HEK293T (cell line): ENCODE results near the gene LAMB1.

ENCODE experiments used
- CTCF ChIA-PET: fragments of 350-600 bp; formaldehyde crosslinking; extraction: SDS; loops from one replicate; lab custom pipeline; 2021; ENCODE audit warnings: antibody characterized with exemption, inconsistent platforms; lab: Yijun Ruan, JAX
- POLR2A ChIA-PET: fragments of 350-600 bp; formaldehyde crosslinking; extraction: SDS; loops from one replicate; lab custom pipeline; 2020; ENCODE audit warnings: antibody characterized with exemption, inconsistent platforms; lab: Yijun Ruan, JAX
- DNase-seq: peaks from one replicate; pipeline ENCODE4 v3.0.0; 2012; ENCODE audit warnings: mixed read lengths; ENCODE audit errors: extremely low spot score
- ARNT ChIP-seq: fragments of 450-650 bp; IDR thresholded peaks from 2 replicates; pipeline ENCODE4 v1.6.1; 2017; ENCODE audit warnings: mild to moderate bottlenecking
- BHLHE40 ChIP-seq: fragments of 450-650 bp; IDR thresholded peaks from 2 replicates; pipeline ENCODE4 v1.6.1; 2016; ENCODE audit warnings: mild to moderate bottlenecking, moderate library complexity, borderline replicate concordance
- CTBP1 ChIP-seq: fragments of 450-650 bp; IDR thresholded peaks from 2 replicates; pipeline ENCODE4 v1.6.1; 2016; ENCODE audit warnings: borderline replicate concordance
- ELF4 ChIP-seq: fragments of 450-650 bp; IDR thresholded peaks from 2 replicates; pipeline ENCODE4 v1.6.1; 2017; ENCODE audit warnings: antibody characterized with exemption
- FOXA1 ChIP-seq: fragments of 450-650 bp; IDR thresholded peaks from 2 replicates; pipeline ENCODE4 v1.6.1; 2016; ENCODE audit warnings: mild to moderate bottlenecking
- FOXK2 ChIP-seq: fragments of 450-650 bp; IDR thresholded peaks from 2 replicates; pipeline ENCODE4 v1.6.1; 2016; ENCODE audit warnings: mild to moderate bottlenecking
- FOXM1 ChIP-seq: fragments of 450-650 bp; IDR thresholded peaks from 2 replicates; pipeline ENCODE4 v1.6.1; 2017; ENCODE audit warnings: mild to moderate bottlenecking, borderline replicate concordance
- HDGF ChIP-seq: fragments of 450-650 bp; IDR thresholded peaks from 2 replicates; pipeline ENCODE4 v1.6.1; 2017; ENCODE audit warnings: antibody characterized with exemption, borderline replicate concordance
- L3MBTL2 ChIP-seq: fragments of 450-650 bp; conservative IDR thresholded peaks from 2 replicates; pipeline ENCODE4 v1.6.1; 2016; ENCODE audit warnings: mild to moderate bottlenecking
- LEF1 ChIP-seq: fragments of 450-650 bp; IDR thresholded peaks from 2 replicates; pipeline ENCODE4 v1.6.1; 2017; ENCODE audit warnings: mild to moderate bottlenecking, borderline replicate concordance
- NFRKB ChIP-seq: fragments of 450-650 bp; IDR thresholded peaks from 2 replicates; pipeline ENCODE4 v1.6.1; 2016; ENCODE audit warnings: mild to moderate bottlenecking, moderate library complexity
- SP1 ChIP-seq: fragments of 450-650 bp; IDR thresholded peaks from 2 replicates; pipeline ENCODE4 v1.6.1; 2017
- SUZ12 ChIP-seq: fragments of 450-650 bp; IDR thresholded peaks from 2 replicates; pipeline ENCODE4 v1.6.1; 2016; ENCODE audit warnings: mild to moderate bottlenecking
- TARDBP ChIP-seq: fragments of 450-650 bp; IDR thresholded peaks from 2 replicates; pipeline ENCODE4 v1.6.1; 2016
- ZNF384 ChIP-seq: fragments of 450-650 bp; IDR thresholded peaks from 2 replicates; pipeline ENCODE4 v1.6.1; 2016
- TF ChIP-seq, protein P1 (sequence below): fragments of 450-650 bp; IDR thresholded peaks from 2 replicates; pipeline ENCODE4 v1.6.1; 2016

The LAMB1 gene

DNA sequence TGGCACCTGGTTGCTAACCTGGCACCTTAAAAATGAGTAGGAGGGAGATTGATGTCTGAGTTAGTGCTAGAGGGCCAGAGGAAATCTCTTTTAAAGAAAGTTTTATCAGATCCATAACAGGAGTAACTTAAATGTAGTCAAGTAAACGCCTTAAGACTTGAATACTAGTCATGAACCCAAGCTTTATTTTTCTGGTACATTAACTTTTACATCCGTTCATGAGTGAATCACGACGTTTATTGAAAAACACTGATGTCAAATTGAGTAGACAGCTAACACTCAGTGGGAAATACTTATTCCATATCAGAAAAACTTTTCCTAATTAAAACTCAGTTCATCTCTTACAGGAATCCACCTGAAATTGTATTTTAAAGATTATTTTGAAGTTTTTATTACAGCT lies 6.9 kb upstream of the LAMB1 start:
- no peak for TF ChIP-seq ELF4
- TF ChIP-seq, protein P1, sequence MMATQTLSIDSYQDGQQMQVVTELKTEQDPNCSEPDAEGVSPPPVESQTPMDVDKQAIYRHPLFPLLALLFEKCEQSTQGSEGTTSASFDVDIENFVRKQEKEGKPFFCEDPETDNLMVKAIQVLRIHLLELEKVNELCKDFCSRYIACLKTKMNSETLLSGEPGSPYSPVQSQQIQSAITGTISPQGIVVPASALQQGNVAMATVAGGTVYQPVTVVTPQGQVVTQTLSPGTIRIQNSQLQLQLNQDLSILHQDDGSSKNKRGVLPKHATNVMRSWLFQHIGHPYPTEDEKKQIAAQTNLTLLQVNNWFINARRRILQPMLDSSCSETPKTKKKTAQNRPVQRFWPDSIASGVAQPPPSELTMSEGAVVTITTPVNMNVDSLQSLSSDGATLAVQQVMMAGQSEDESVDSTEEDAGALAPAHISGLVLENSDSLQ = no peak
- TF ChIP-seq LEF1 = no peak
- TF ChIP-seq HDGF = no peak
- TF ChIP-seq FOXM1 = no peak
- TF ChIP-seq ZNF384 = no peak
- no peak for TF ChIP-seq NFRKB
- TF ChIP-seq ARNT = no peak
- no peak for TF ChIP-seq BHLHE40
- TF ChIP-seq L3MBTL2 = no peak
- TF ChIP-seq SUZ12 = no peak
- TF ChIP-seq CTBP1 = no peak
- DNase-seq = no peak
- POLR2A ChIA-PET = no interaction called here
- CTCF ChIA-PET = no interaction called here

DNA sequence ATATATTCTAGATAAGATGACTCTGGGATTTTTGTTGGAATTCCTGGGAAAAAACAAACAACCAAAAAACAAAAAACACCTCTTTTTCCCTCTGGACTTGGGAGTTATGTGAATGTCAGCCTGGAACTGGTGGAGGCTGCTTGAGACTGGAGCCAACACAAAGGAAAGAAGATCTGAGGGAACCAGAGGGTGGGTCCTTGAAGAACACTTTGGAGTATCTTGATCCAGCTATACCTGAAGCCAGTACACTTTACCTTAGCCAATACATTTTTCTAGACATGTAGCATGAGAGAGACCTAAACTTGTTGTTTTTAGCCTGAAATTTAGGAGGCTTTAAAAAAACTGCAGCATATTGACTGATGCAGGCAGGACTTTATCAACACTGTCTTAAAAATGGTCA lies 5.9 kb upstream of the LAMB1 start:
- POLR2A ChIA-PET = no interaction called here
- DNase-seq = no peak
- TF ChIP-seq BHLHE40 (no peak), ELF4 (no peak), FOXK2 (no peak), SP1 (no peak), ZNF384 (no peak), FOXM1 (no peak)
- CTCF ChIA-PET = no interaction called here

DNA sequence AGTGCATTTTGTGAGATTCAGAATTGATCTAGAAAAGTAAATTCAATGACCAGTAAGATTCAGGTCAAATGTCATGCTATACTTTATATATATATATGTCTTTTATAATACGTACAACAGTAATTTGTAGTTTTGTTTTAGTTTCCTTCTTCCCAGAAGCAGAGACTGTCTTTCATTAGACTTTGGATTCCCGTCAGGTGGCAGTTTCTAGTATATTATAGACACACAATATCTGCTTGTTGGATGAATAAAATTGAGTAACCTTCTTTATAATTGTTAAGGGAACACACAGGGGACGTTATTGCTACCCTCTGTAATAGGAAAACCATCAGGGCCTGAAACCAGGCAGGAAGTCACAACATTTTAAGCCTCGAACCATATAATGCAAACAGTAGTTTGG lies 5.3 kb upstream of the LAMB1 start:
- POLR2A ChIA-PET = no interaction called here
- no peak for TF ChIP-seq ELF4
- TF ChIP-seq, protein P1 = no peak
- no peak for TF ChIP-seq NFRKB
- no peak for TF ChIP-seq SUZ12
- no peak for TF ChIP-seq FOXA1
- no peak for TF ChIP-seq FOXK2
- TF ChIP-seq ZNF384 = no peak
- no peak for TF ChIP-seq SP1
- TF ChIP-seq TARDBP = no peak
- no peak for TF ChIP-seq CTBP1
- no peak for TF ChIP-seq L3MBTL2
- no peak for TF ChIP-seq BHLHE40
- TF ChIP-seq FOXM1 = no peak
- TF ChIP-seq LEF1 = no peak
- CTCF ChIA-PET = no interaction called here

DNA sequence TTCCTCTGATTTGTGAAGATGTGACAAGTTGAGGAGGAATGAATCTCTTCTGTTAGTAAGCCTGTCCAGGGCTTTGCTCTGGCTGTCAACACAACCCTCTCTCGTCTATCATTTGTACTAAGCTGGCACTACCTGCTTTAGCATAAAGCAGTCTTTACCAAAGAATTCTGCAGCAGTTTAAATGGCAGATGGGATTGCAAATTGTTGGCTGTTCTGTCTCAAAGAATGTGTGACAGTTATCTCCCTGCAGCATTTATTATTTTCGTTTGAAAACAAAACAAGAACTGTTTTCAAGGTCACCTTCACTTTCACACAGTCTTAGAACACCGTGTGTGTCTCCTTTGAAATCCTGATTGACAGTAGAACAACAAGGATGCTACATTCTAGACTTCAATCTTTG lies 4.8 kb upstream of the LAMB1 start:
- ChIA-PET POLR2A (no interaction called here), CTCF (no interaction called here)
- DNase-seq = no peak
- TF ChIP-seq ELF4 = no peak
- TF ChIP-seq L3MBTL2 = no peak
- no peak for TF ChIP-seq SP1
- no peak for TF ChIP-seq HDGF

More for the DNA sequence above, 5.3 kb upstream of the LAMB1 start:
- DNase-seq = no peak

DNA sequence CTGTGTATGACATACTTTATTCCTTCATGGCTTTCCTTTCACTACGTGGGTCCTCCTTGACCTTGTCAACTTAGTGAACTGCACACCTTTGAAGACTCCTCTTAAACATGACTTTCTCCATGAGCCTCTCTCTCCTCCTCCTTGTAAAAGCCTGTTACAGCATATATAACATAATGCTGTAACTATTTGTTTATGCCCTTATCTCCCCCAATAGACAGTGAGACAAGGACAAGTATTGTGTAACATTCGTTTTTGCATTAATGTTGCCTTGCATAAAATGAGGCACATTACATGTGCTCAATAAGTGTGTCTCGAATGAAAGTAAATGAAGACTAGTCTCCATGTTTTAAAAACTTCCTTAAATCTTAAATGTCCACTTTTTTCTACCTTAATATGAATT lies 4.3 kb upstream of the LAMB1 start:
- POLR2A ChIA-PET = no interaction called here
- no peak for TF ChIP-seq FOXM1
- no peak for TF ChIP-seq ELF4
- no peak for TF ChIP-seq FOXK2
- no peak for TF ChIP-seq HDGF
- no peak for TF ChIP-seq FOXA1
- TF ChIP-seq CTBP1 = no peak
- no peak for TF ChIP-seq ZNF384
- no peak for TF ChIP-seq SUZ12
- TF ChIP-seq NFRKB = no peak
- TF ChIP-seq LEF1 = no peak
- TF ChIP-seq ARNT = no peak
- no peak for TF ChIP-seq SP1
- TF ChIP-seq L3MBTL2 = no peak
- TF ChIP-seq, protein P1 = no peak
- no peak for TF ChIP-seq TARDBP
- no peak for TF ChIP-seq BHLHE40

DNA sequence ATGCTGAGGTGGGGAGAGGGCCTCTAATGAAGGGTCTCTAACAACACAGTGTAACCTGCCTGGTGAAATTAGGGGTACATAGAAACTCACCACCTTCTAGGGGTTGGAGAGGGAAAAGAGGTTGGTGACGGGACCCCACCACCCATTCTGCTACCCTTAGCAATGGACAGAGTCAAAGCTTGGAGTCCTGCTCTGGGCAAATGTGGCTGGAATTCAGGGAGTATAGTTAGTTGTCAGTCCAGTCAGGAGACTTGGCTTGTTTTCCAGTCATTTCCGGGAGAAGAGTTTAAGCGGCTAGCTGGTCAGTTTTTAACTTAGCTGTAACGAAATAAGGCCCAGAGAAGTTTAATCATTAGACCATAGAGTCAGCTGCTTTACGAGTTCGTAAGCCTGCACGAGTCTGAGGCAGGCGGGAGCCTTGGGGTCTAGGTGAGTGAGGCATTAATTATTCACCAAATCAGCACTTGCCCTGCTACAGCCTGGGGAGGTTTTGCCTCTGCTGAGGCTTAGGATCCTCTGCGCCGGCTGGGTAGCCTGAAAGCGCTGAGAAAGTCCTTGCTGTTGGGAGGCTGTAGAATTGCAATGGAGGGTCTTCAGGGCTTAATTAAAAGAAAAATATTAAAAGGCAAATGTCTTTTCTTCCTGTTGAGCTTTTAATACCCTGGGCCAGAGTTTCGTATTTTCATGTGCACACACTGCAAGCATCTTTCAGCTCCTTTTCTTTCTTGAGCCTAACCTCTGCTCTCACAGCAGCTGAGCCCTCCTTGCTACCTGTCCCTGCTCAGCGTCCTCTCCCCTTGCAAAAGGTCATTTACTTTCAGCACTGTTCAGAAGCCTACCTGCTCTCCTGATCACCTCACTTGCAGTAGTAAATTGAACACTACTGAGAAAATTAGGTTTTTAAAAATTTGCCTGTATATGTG lies 1.5 kb upstream of the LAMB1 start:
- POLR2A ChIA-PET = interaction anchor here (1.7 kb wide), 1 partner anchor 12 kb away, joined by 9 read pairs; no protein-coding TSS in a partner anchor
- TF ChIP-seq SP1 = no peak
- DNase-seq = no peak
- CTCF ChIA-PET = interaction anchor here (0.7 to 2.5 kb wide), 2 partner anchors 12 to 25 kb away, joined by 5 to 9 read pairs; no protein-coding TSS in a partner anchor

More for the DNA sequence above, 4.3 kb upstream of the LAMB1 start:
- CTCF ChIA-PET = no interaction called here
- DNase-seq = no peak
